GM10248 (cell line): ENCODE results near the gene TNFSF12.

ENCODE experiments used
- CTCF ChIA-PET: fragments of 300-600 bp; sonication (Branson Sonifier 250); formaldehyde crosslinking; extraction: SDS; loops from one replicate; lab custom pipeline; 2021; ENCODE audit warnings: antibody characterized with exemption; lab: Yijun Ruan, JAX
- POLR2A ChIA-PET: fragments of 350-650 bp; sonication (Branson Sonifier 250); formaldehyde crosslinking; extraction: SDS; loops from one replicate; lab custom pipeline; 2020; ENCODE audit warnings: antibody characterized with exemption; lab: Yijun Ruan, JAX
- DNase-seq: peaks from one replicate; pipeline ENCODE4 v3.0.0; 2012; ENCODE audit errors: extremely low spot score
- TF ChIP-seq, protein P1 (sequence below): IDR thresholded peaks from 2 replicates; pipeline ENCODE4 v1.5.1; 2012; ENCODE audit warnings: mild to moderate bottlenecking, low read depth; ENCODE audit errors: extremely low read depth, missing control alignments, control extremely low read depth

TNFSF12 gene

DNA sequence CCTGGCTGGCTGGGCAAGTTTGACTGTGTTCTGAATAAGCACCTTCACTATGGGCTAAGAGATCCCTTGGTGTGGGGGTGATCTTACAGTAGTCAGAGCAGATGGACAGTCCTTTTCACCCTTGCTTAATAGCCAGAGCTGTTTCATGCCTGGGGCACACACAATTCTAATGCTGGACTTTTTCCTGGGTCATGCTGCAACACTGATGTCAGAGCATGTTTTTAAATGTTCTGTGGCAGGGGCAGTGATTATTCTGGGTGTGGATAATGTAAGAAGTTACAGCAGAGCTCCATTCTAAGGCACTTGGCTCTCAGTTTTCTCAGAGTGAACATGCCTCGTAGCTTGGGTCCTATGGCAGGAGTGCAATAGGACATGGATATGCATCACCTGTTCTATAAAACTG is 26.6 kb downstream of the TNFSF12 start:
- ChIA-PET CTCF (interaction anchor here (1.7 to 1.8 kb wide), 2 partner anchors 14 to 39 kb away, joined by 7 read pairs; partner anchors contain the start of genes FXR2 and SOX15), POLR2A (interaction anchor here (0.6 to 4.3 kb wide), 7 partner anchors 9 to 596 kb away, joined by 3 to 32 read pairs (median 4); partner anchors contain the start of gene MPDU1)
- TF ChIP-seq, protein P1, sequence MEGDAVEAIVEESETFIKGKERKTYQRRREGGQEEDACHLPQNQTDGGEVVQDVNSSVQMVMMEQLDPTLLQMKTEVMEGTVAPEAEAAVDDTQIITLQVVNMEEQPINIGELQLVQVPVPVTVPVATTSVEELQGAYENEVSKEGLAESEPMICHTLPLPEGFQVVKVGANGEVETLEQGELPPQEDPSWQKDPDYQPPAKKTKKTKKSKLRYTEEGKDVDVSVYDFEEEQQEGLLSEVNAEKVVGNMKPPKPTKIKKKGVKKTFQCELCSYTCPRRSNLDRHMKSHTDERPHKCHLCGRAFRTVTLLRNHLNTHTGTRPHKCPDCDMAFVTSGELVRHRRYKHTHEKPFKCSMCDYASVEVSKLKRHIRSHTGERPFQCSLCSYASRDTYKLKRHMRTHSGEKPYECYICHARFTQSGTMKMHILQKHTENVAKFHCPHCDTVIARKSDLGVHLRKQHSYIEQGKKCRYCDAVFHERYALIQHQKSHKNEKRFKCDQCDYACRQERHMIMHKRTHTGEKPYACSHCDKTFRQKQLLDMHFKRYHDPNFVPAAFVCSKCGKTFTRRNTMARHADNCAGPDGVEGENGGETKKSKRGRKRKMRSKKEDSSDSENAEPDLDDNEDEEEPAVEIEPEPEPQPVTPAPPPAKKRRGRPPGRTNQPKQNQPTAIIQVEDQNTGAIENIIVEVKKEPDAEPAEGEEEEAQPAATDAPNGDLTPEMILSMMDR, result no peak
- DNase-seq, result no peak

- DNase-seq, result no peak
- POLR2A ChIA-PET, result interaction anchor here (0.6 to 4.3 kb wide), 7 partner anchors 8 to 596 kb away, joined by 3 to 32 read pairs (median 4); partner anchors contain the start of gene MPDU1
- TF ChIP-seq, protein P1, result no peak
- CTCF ChIA-PET, result interaction anchor here (1.7 kb wide), 1 partner anchor 39 kb away, joined by 7 read pairs; the partner anchor contains the start of gene FXR2
These were observed 27.1 kb downstream of the TNFSF12 start for GRCh38 chr17:7575959-7576358.

GRCh38 chr17:7576432-7576937 is 27.6 kb downstream of the TNFSF12 start:
- TF ChIP-seq, protein P1, result no peak
- ChIA-PET POLR2A (interaction anchor here (0.9 to 4.3 kb wide), 3 partner anchors 8 to 130 kb away, joined by 4 to 32 read pairs (median 5); partner anchors contain the start of gene MPDU1), CTCF (interaction anchor here (0.9 kb wide), 1 partner anchor 111 kb away, joined by 3 read pairs; the partner anchor contains the start of gene TP53)
- DNase-seq, result no peak

- DNase-seq, result no peak
- TF ChIP-seq, protein P1, result no peak
- CTCF ChIA-PET, result interaction anchor here (0.9 to 4.0 kb wide), 3 partner anchors 12 to 224 kb away, joined by 3 to 17 read pairs (median 3); partner anchors contain the start of genes SOX15 and TP53
- POLR2A ChIA-PET, result interaction anchor here (0.7 kb wide), 1 partner anchor 215 kb away, joined by 3 read pairs; no protein-coding TSS in a partner anchor
These were observed 28.7 kb downstream of the TNFSF12 start for GRCh38 chr17:7577327-7578199.

DNA sequence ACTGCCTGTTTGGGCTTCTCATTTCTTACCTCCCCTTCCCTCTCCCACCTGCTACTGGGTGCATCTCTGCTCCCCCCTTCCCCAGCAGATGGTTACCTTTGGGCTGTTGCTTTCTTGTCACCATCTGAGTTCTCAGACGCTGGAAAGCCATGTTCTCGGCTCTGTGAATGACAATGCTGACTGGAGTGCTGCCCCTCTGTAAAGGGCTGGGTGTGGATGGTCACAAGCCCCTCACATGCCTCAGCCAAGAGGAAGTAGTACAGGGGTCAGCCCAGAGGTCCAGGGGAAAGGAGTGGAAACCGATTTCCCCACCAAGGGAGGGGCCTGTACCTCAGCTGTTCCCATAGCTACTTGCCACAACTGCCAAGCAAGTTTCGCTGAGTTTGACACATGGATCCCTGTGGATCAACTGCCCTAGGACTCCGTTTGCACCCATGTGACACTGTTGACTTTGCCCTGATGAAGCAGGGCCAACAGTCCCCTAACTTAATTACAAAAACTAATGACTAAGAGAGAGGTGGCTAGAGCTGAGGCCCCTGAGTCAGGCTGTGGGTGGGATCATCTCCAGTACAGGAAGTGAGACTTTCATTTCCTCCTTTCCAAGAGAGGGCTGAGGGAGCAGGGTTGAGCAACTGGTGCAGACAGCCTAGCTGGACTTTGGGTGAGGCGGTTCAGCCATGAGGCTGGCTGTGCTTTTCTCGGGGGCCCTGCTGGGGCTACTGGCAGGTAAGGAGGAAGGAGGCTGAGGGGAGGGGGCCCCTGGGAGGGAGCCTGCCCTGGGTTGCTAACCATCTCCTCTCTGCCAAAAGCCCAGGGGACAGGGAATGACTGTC is 30.4 kb downstream of the TNFSF12 start, which contains the start of gene CD68:
Gene CD68, plus strand, starts transcription at position 638 of the 833 bp plus-strand sequence. Its CDS starts 40 bp downstream, at position 678.
- POLR2A ChIA-PET, result interaction anchor here (0.6 to 1.5 kb wide), 6 partner anchors 12 to 250 kb away, joined by 3 to 6 read pairs (median 3); partner anchors contain the start of genes POLR2A, TMEM256, TNFSF13 and TP53
- TF ChIP-seq, protein P1, result no peak
- DNase-seq, result peak; percentile 81
- CTCF ChIA-PET, result interaction anchor here (0.8 to 4.0 kb wide), 5 partner anchors 10 to 183 kb away, joined by 3 to 17 read pairs (median 3); partner anchors contain the start of genes SOX15 and TP53
